Spleen (tissue), 11 donors: ENCODE results near the gene SH3RF3. TPM values are rescaled to one million over a fixed set of nuclear protein-coding genes. Genes with fewer than 3 reads are reported as not detected.

ENCODE experiments used
- DNase-seq: peaks from one replicate; pipeline ENCODE4 v3.0.0-alpha.2; 2020
- H3K27ac ChIP-seq, 8 donors: fragments of 200-600 bp; sonication (generic) in 7 of 8; 1 replicate in 4 of 8; 2 replicates in 4 of 8; pipeline versions ENCODE4 v1.5.0 to v1.8.0; 2016 to 2021; ENCODE audit warnings: inconsistent platforms in 4 of 8, mild to moderate bottlenecking in 4 of 8, moderate library complexity in 1 of 8
- H3K27me3 ChIP-seq, 7 donors: fragments of 200-600 bp; sonication (generic) in 6 of 7; replicated peaks in 1 of 7; 1 replicate in 4 of 7; 2 replicates in 3 of 7; pipeline versions ENCODE4 v1.5.0 to v1.8.0; 2016 to 2021; ENCODE audit warnings: inconsistent platforms in 3 of 7, mild to moderate bottlenecking in 1 of 7
- H3K36me3 ChIP-seq, 6 donors: fragments of 200-600 bp; sonication (generic) in 5 of 6; 1 replicate in 4 of 6; 2 replicates in 2 of 6; pipeline versions ENCODE4 v1.5.0 to v1.8.0; 2016 to 2021; ENCODE audit warnings: inconsistent platforms in 2 of 6
- H3K4me1 ChIP-seq, 6 donors: fragments of 200-600 bp; sonication (generic) in 5 of 6; 1 replicate in 3 of 6; 2 replicates in 3 of 6; pipeline versions ENCODE4 v1.5.0 to v1.8.0; 2016 to 2021; ENCODE audit warnings: inconsistent platforms in 3 of 6
- H3K4me3 ChIP-seq, 8 donors: fragments of 200-600 bp; sonication (generic) in 7 of 8; 1 replicate in 4 of 8; 2 replicates in 4 of 8; pipeline versions ENCODE4 v1.5.0 to v1.8.0; 2016 to 2021; ENCODE audit warnings: inconsistent platforms in 4 of 8, mild to moderate bottlenecking in 4 of 8, moderate library complexity in 2 of 8
- H3K9me3 ChIP-seq, 8 donors: fragments of 200-600 bp; sonication (generic) in 7 of 8; 1 replicate in 4 of 8; 2 replicates in 4 of 8; pipeline versions ENCODE4 v1.5.0 to v1.8.0; 2016 to 2021; ENCODE audit warnings: inconsistent platforms in 4 of 8
- POLR2A ChIP-seq, 3 donors: fragments of 450-650 bp; IDR thresholded peaks; one replicate each; pipeline ENCODE4 v1.5.1; 2017; ENCODE audit warnings: antibody characterized with exemption in 3 of 3, mild to moderate bottlenecking in 1 of 3
- POLR2AphosphoS5 ChIP-seq, 3 donors: sonication (generic); formaldehyde crosslinking; IDR thresholded peaks; one replicate each; pipeline ENCODE4 v1.5.1; 2017; ENCODE audit warnings: antibody characterized with exemption in 3 of 3
- WGBS, 5 donors: extraction: QIAGEN DNeasy Blood & Tissue Kit in 3 of 5; methylation state at CpG; one replicate each; pipeline versions ENCODE4 v1.1.5 to v1.1.7; 2013 to 2018; 5-methylcytosine and 5-hydroxymethylcytosine counted together
- intact Hi-C: fragments of 100-400 bp; cut with DNase I; formaldehyde crosslinking; loops from one replicate; pipeline ENCODE4 v1.15.0; 2023; ENCODE audit warnings: low total_unique reads
- polyA plus RNA-seq, 3 donors: library from polyadenylated mRNA; stranded (reverse); fragments of 200-250 nt; gene quantifications; one replicate each; pipeline ENCODE4 v1.2.1, GENCODE V29; 2013
- total RNA-seq, 7 donors: library from RNA; depleted of rRNA in 3 of 7; stranded (reverse); fragments of >200 nt in 3 of 7; fragmentation: NEBNext Ultra II Directional in 4 of 7; extraction: Animal tissue kit (Norgen Biotek cat#: 25700) in 4 of 7; gene quantifications; one replicate each; pipeline versions ENCODE4 v1.1.0 to v1.2.1, GENCODE V29; 2016 to 2021
- TF ChIP-seq, protein P1 (sequence below), 11 experiments: fragments of 200-600 bp in 7 of 11; fragments of 450-650 bp in 4 of 11; sonication (generic) in 4 of 11; IDR thresholded peaks in 8 of 11; conservative IDR thresholded peaks in 3 of 11; 1 replicate in 7 of 11; 2 replicates in 4 of 11; pipeline versions ENCODE4 v1.4.0 to v1.8.0; 2016 to 2021; ENCODE audit warnings: antibody characterized with exemption in 11 of 11, inconsistent platforms in 4 of 11, mild to moderate bottlenecking in 1 of 11
- donor health status: healthy with polysubstance abuse.
- donor health status: DM: no; HTN: no; CAD: no; lungs with moderate emphysema.
- donor health status: DM: no; HTN: no; CAD: no.
- donor health status: Bipolar disorder and iron deficiency.
- donor health status: healthy.
- donor health status: DM: no; HTN: no; CAD: no.
- donor health status: DM: yes; HTN: yes; CAD: no.

SH3RF3 gene
- total and polyA plus RNA-seq, 10 donors = 1.3 to 7.6 (median 4.7) TPM

DNA sequence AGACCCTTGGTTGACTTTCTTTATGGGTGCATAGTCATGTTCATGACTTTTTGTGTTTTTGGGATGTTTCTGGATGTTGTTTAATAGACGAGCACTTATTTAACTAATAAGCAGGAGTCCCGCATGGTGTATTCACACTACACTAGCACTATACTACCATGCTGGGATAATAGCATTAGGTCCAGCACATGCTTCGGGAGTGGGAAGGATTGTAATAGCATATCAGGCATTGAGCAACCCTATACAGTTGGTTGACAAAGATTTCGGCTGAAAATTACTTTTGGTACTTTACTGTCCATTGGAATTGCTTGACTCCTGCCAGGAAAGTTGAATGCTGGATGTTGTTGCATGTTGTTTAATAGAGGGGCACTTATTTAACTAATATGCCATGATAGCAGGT, 2.8 kb downstream of the SH3RF3 start:
- H3K36me3 ChIP-seq = no peaks in the 10 kb centered on the region
- TF ChIP-seq, protein P1, sequence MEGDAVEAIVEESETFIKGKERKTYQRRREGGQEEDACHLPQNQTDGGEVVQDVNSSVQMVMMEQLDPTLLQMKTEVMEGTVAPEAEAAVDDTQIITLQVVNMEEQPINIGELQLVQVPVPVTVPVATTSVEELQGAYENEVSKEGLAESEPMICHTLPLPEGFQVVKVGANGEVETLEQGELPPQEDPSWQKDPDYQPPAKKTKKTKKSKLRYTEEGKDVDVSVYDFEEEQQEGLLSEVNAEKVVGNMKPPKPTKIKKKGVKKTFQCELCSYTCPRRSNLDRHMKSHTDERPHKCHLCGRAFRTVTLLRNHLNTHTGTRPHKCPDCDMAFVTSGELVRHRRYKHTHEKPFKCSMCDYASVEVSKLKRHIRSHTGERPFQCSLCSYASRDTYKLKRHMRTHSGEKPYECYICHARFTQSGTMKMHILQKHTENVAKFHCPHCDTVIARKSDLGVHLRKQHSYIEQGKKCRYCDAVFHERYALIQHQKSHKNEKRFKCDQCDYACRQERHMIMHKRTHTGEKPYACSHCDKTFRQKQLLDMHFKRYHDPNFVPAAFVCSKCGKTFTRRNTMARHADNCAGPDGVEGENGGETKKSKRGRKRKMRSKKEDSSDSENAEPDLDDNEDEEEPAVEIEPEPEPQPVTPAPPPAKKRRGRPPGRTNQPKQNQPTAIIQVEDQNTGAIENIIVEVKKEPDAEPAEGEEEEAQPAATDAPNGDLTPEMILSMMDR (IDR thresholded peaks at IDR 0.05 in 8 of 11, conservative IDR thresholded peaks at IDR 0.05 in 3 of 11) = no peak
- TF ChIP-seq POLR2AphosphoS5 (IDR thresholded peaks at IDR 0.05) (no peak), POLR2A (IDR thresholded peaks at IDR 0.05) (no peak)
- no peak overlapping the region for H3K4me3 ChIP-seq
- no peak for DNase-seq
- WGBS, 5 donors = 88 to 97% (median 92%) methylated on average over 4 of the region's 4 CpGs
- no peak overlapping the region for H3K27ac ChIP-seq
- intact Hi-C loops = no loop called here
- peaks cover 0 to 57% (median 25%) of the 10 kb centered on the region in 7 donors for H3K27me3 ChIP-seq
- peaks cover 13 to 73% (median 43%) of the 10 kb centered on the region in 6 donors for H3K4me1 ChIP-seq
- H3K9me3 ChIP-seq = no peaks in the 10 kb centered on the region

DNA sequence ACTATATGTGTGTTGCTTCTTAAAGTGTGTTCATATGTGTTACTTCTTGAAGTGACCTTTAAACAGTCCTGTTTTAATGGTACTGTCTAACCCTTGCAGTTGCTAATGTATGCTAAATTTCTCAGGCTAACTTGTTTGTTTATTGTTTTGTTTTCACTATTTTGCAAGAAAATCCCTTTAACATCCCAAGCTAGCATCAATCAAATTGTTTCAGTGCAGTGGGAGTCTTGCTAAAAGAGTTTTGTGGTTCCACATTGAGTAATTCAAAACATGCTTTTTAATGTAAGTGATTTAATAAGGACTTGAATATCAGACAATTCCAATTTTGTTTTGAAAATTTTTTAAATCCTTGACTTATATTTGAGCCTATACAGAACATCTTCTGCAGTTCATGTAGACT, 3.6 kb downstream of the SH3RF3 start:
- no peak for DNase-seq
- Histone ChIP-seq H3K27me3 (peaks cover 0 to 52% (median 25%) of the 10 kb centered on the region in 7 donors), H3K9me3 (no peaks in the 10 kb centered on the region), H3K4me3 (no peak overlapping the region), H3K4me1 (peaks cover 12 to 68% (median 42%) of the 10 kb centered on the region in 6 donors), H3K27ac (no peak overlapping the region), H3K36me3 (no peaks in the 10 kb centered on the region)
- intact Hi-C loops = no loop called here
- TF ChIP-seq POLR2AphosphoS5 (IDR thresholded peaks at IDR 0.05) = no peak
- TF ChIP-seq POLR2A (IDR thresholded peaks at IDR 0.05) = no peak
- TF ChIP-seq, protein P1 (IDR thresholded peaks at IDR 0.05 in 8 of 11, conservative IDR thresholded peaks at IDR 0.05 in 3 of 11) = no peak

DNA sequence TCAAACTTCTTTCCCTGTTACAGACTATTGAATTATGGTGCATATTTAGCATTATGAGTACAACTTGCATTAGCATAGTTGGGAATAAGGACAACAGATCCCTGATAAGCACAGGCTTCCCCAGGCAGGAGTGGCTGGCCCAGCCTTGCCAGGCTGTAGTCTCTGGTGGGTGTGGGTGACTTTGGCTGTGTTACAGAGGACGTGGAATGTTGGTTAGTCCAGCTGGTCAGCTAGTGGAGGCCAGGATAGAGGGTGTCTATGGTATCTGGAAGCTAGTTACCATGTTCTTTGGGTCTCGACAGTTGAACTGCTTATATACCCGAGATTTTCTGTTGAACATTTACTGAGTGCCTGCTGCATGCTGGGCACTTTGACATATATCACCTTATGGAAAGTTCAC, 4.7 kb downstream of the SH3RF3 start:
- Histone ChIP-seq H3K27me3 (peaks cover 0 to 41% (median 17%) of the 10 kb centered on the region in 7 donors), H3K4me1 (peaks cover 8 to 66% (median 30%) of the 10 kb centered on the region in 6 donors), H3K36me3 (no peaks in the 10 kb centered on the region), H3K9me3 (no peaks in the 10 kb centered on the region), H3K4me3 (no peak overlapping the region), H3K27ac (no peak overlapping the region)
- TF ChIP-seq, protein P1 (IDR thresholded peaks at IDR 0.05 in 8 of 11, conservative IDR thresholded peaks at IDR 0.05 in 3 of 11) = no peak
- no peak for TF ChIP-seq POLR2A (IDR thresholded peaks at IDR 0.05)
- no peak for TF ChIP-seq POLR2AphosphoS5 (IDR thresholded peaks at IDR 0.05)
- no peak for DNase-seq
- 77 to 90% (median 84%) methylated on average over 3 of the region's 3 CpGs for WGBS, 5 donors
- intact Hi-C loops = no loop called here

DNA sequence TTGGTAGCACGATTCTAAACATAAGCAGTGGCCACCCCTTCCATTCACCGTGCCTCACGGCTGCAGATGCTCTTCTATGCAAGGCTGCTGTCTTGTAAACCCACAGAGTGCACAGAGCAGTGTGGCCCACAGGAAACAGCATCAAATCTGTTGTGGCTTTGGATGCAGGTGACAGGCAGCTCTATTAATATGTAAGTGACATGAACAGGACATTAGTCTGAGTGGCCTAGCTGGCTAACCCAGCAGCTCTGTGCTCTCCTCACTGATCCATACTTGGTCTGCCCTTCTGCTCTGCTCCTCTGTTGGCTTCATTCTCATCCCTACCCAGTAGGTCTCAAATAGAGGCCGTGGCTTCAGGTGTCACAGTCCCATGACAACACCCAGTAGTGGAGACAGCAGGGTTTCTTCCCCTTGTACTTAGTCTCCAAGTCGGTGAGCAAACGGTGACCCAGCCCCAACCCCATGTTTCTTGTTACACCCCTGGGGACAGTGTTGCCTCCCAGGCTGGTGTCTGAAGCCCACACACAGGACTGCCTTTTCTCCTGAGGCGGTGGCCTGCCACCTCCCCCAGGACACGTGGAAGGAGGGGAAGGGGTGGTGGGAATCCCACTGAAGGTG, 5.8 kb downstream of the SH3RF3 start:
- WGBS, 5 donors = 54 to 74% (median 56%) methylated on average over 8 of the region's 8 CpGs
- Histone ChIP-seq H3K9me3 (no peaks in the 10 kb centered on the region), H3K27me3 (peaks cover 0 to 30% (median 6%) of the 10 kb centered on the region in 7 donors), H3K36me3 (no peaks in the 10 kb centered on the region), H3K4me3 (no peak overlapping the region), H3K27ac (no peak overlapping the region), H3K4me1 (peaks cover 0 to 58% (median 21%) of the 10 kb centered on the region in 6 donors)
- intact Hi-C loops = no loop called here
- DNase-seq = no peak
- TF ChIP-seq, protein P1 (IDR thresholded peaks at IDR 0.05 in 8 of 11, conservative IDR thresholded peaks at IDR 0.05 in 3 of 11) = no peak
- TF ChIP-seq POLR2A (IDR thresholded peaks at IDR 0.05) (no peak), POLR2AphosphoS5 (IDR thresholded peaks at IDR 0.05) (no peak)
